ENCODE results near the gene SYT3.

SYT3 gene

DNA sequence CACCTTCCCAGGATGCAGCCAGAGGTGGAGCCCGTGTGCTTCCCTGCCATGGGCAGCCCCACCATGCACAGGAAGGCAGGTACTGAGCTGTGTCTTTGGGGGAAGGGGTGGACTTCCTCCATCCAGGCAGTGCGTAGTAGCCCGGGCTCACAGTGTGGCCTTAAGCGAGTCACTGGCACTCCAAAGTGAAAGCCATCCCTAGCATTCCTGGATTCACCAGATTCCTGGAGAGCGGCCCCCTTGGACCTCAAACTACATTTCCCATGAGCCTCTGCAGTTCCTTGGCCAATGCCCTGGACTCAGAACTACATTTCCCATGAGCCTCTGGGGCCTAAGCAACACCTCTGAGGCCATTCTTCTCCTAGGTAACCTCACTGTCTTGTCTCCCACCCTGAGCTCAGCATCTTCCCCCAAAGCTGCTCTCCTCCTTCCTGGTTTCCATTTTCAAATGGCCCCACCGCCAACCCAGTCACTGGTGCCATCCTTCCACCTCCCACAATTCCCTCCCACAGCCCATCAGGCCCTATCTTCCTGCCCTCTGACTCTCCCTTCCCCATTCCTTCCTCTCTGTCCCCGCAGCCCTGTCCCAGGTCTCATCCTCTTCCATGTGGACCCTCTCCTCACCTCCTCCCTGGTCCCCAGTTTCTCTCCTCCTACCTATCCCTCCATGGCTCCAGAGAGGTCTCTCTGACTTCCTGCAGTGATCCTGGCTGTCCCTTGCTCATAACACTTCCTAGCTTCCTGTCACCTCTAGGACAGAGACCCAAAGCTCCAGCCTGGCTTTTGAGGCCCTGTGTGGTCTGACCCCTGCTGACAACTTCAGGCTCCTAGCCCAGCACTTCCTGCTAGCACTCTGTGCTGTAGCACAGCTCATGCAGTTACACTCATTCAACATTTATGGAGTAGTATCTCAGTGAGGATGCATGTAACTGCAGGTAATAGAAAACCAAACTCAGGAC lies 10.0 kb upstream of the SYT3 start, which contains the start of gene C19orf81:
TSS of gene C19orf81 (plus strand) at position 13 of the 959 bp plus-strand sequence. CDS start at position 13, 0 bp downstream.
- 53 to 61% methylated on average over 7 of the region's 7 CpGs for WGBS, 2 experiments (ENCODE audit: insufficient coverage in 2 of 2)
- H3K36me3 ChIP-seq (ENCODE audit: control insufficient read depth, insufficient read depth, low read length), result no peaks in the 10 kb centered on the region
- H3K9me3 ChIP-seq (ENCODE audit: control insufficient read depth, low read length), result peaks cover 32% of the 10 kb centered on the region
- no peaks in the 10 kb centered on the region for H3K4me1 ChIP-seq (ENCODE audit: control insufficient read depth, insufficient read depth, low read length, poor library complexity, severe bottlenecking)
- H3K4me3 ChIP-seq (ENCODE audit: extremely low read depth, insufficient read depth, low read length, poor library complexity, severe bottlenecking), result no peak within 1 kb of the TSS
- no peak within 1 kb of the TSS for H3K27ac ChIP-seq (ENCODE audit: low read depth, low read length, severe bottlenecking)

DNA sequence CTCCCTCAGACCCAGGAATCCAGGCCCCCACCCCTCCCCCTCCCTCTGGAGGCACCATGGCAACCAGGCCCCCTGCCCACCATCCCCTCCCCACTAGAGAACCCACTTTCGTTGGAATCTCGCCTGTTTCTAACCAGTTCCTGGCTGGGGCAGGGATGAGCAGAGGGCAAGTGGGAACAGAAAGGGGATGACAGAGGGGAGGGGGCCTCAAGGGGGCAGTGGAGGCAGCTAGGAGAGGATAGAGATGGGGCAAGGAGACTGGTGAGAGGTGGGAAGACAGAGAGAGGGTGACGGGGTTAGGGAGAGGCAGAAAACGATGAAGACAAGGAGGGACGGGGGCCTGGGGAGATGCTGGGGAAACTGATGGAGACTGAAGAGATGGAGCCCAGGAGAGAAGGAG lies 9.0 kb upstream of the SYT3 start:
- Histone ChIP-seq H3K36me3 (ENCODE audit: control insufficient read depth, insufficient read depth, low read length) (no peaks in the 10 kb centered on the region), H3K9me3 (ENCODE audit: control insufficient read depth, low read length) (peaks cover 38% of the 10 kb centered on the region), H3K27ac (ENCODE audit: low read depth, low read length, severe bottlenecking) (no peak overlapping the region), H3K4me3 (ENCODE audit: extremely low read depth, insufficient read depth, low read length, poor library complexity, severe bottlenecking) (no peak overlapping the region), H3K4me1 (ENCODE audit: control insufficient read depth, insufficient read depth, low read length, poor library complexity, severe bottlenecking) (no peaks in the 10 kb centered on the region)
- 66 to 90% methylated on average over 3 to 5 of the region's 5 CpGs for WGBS, 2 experiments (ENCODE audit: insufficient coverage in 2 of 2)

DNA sequence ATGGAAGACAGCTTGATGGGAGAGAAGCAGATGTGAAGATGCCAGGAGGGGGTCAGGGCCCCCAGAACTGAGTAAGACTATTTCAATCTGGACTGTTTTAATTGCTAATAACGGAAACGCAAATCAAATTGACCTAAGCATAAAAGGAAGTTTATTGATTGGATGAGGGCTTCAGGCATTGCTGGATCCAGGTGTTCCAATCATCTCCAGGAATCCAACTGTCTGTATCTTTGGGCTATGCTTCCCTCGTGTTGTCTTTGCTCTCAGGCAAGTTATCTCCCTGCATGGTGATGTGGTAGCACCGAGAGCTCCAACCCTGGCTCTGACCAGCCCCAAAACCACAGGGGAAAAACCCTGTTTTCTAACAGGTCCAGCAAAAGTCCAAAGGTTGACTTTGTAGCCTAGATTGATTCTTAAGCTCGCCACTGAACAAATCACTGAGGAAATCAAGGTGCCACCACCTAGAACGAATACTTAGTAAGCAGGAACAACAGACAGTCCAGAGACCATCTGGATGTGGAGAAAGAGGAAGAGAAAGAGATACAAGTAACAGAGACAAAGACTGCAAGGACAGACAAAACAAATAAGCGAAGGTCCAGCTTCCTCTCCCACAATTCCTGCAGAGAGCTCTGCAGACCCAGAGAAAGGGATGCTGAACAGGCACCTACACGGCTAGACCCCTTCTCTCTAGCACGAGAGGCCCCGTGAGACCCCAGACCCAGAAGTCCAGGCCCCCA lies 8.4 kb upstream of the SYT3 start:
- 59 to 67% methylated on average over 3 to 7 of the region's 10 CpGs for WGBS, 2 experiments (ENCODE audit: insufficient coverage in 2 of 2)
- Histone ChIP-seq H3K4me3 (ENCODE audit: extremely low read depth, insufficient read depth, low read length, poor library complexity, severe bottlenecking) (no peak overlapping the region), H3K27ac (ENCODE audit: low read depth, low read length, severe bottlenecking) (no peak overlapping the region), H3K4me1 (ENCODE audit: control insufficient read depth, insufficient read depth, low read length, poor library complexity, severe bottlenecking) (no peaks in the 10 kb centered on the region), H3K36me3 (ENCODE audit: control insufficient read depth, insufficient read depth, low read length) (no peaks in the 10 kb centered on the region), H3K9me3 (ENCODE audit: control insufficient read depth, low read length) (peaks cover 38% of the 10 kb centered on the region)

DNA sequence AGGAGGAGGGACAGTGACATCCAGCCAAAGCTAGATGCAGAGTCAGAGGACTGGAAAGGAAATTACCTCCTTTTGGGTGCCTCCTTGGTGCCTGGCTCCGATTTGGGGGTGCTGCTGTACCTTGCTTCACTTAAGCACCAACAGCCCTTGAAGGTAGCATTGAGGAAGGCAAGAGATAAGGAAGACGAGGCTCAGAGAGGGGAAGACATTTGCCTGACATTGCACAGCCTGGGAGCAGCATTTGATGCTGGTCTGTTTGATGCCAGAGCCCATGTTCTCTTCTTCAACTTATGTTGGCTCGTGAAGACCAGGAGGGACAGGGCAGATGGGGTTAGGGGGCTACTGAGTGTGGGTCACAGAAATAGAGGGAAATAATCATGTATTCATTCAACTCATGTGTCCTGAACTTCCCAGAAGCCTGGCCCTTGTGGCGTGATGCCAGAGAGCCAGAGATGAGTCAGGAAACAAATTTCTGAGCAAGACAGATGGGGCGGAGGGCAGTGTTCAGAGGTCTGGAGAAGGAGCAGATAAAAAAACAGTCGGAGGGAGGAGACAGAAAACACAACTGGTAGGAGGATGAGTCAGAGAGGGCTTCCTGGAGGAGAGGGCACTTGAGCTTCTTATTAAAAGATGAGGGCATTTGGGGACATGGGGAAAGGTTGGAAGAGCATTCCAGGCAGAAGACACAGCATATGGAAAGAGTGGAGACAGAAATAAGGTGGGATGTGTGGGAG lies 6.6 kb upstream of the SYT3 start:
- no peaks in the 10 kb centered on the region for H3K4me1 ChIP-seq (ENCODE audit: control insufficient read depth, insufficient read depth, low read length, poor library complexity, severe bottlenecking)
- no peak overlapping the region for H3K4me3 ChIP-seq (ENCODE audit: extremely low read depth, insufficient read depth, low read length, poor library complexity, severe bottlenecking)
- WGBS, 2 experiments (ENCODE audit: insufficient coverage in 2 of 2), result 47 to 49% methylated on average over 5 to 6 of the region's 6 CpGs
- no peak overlapping the region for H3K27ac ChIP-seq (ENCODE audit: low read depth, low read length, severe bottlenecking)
- peaks cover 33% of the 10 kb centered on the region for H3K9me3 ChIP-seq (ENCODE audit: control insufficient read depth, low read length)
- no peaks in the 10 kb centered on the region for H3K36me3 ChIP-seq (ENCODE audit: control insufficient read depth, insufficient read depth, low read length)

DNA sequence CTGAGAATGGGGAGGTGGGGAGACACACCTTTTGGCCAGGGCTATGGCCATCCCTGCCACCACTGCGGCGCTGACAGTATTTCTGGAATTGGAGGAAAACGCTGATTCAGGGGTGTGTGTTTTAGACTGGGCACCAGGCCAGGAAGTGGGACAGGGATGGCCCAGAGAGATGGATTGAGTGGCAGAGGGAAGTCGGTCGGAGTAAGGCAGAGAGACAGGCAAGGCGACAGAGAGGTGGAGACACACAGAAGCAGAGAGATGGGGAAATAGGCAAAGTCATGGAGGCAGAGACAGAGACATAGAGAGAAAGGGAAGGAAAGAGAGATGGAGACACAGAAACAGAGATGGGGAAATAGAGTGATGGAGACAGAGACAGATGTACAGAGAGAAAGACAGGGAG lies 5.4 kb upstream of the SYT3 start:
- no peaks in the 10 kb centered on the region for H3K36me3 ChIP-seq (ENCODE audit: control insufficient read depth, insufficient read depth, low read length)
- H3K27ac ChIP-seq (ENCODE audit: low read depth, low read length, severe bottlenecking), result no peak overlapping the region
- 61 to 80% methylated on average over 6 of the region's 6 CpGs for WGBS, 2 experiments (ENCODE audit: insufficient coverage in 2 of 2)
- H3K4me1 ChIP-seq (ENCODE audit: control insufficient read depth, insufficient read depth, low read length, poor library complexity, severe bottlenecking), result no peaks in the 10 kb centered on the region
- H3K4me3 ChIP-seq (ENCODE audit: extremely low read depth, insufficient read depth, low read length, poor library complexity, severe bottlenecking), result no peak overlapping the region
- H3K9me3 ChIP-seq (ENCODE audit: control insufficient read depth, low read length), result peaks cover 30% of the 10 kb centered on the region

DNA sequence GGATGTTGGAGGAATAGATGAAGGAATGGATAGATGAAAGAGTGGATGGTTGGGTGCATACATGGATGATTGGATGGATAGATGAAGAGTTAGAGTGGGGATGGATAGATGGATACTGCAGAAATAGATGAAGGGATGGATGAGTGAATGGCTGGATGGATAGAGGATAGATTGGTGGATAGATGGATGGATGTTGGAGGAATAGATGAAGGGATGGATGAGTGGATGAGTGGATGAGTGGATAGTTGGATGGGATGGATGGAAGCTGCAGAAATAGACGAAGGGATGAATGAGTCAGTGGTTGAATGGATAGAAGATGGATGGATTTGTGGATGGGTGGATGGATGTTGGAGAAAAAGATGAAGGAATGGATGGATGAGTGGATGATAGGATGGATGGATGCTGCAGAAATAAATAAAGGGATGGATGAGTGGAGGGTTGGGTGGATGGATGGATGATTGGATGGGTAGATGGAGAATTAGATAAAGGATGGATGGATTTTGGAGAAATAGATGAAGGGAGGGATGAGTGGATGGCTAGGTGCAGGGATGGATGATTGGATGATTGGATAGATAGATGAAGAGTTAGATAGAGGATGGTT lies 4.7 kb upstream of the SYT3 start:
- H3K27ac ChIP-seq (ENCODE audit: low read depth, low read length, severe bottlenecking), result no peak overlapping the region
- no peaks in the 10 kb centered on the region for H3K4me1 ChIP-seq (ENCODE audit: control insufficient read depth, insufficient read depth, low read length, poor library complexity, severe bottlenecking)
- WGBS, 2 experiments (ENCODE audit: insufficient coverage in 2 of 2), result 28 to 47% methylated on average over 1 of the region's 1 CpG
- peaks cover 30% of the 10 kb centered on the region for H3K9me3 ChIP-seq (ENCODE audit: control insufficient read depth, low read length)
- H3K36me3 ChIP-seq (ENCODE audit: control insufficient read depth, insufficient read depth, low read length), result no peaks in the 10 kb centered on the region
- no peak overlapping the region for H3K4me3 ChIP-seq (ENCODE audit: extremely low read depth, insufficient read depth, low read length, poor library complexity, severe bottlenecking)

DNA sequence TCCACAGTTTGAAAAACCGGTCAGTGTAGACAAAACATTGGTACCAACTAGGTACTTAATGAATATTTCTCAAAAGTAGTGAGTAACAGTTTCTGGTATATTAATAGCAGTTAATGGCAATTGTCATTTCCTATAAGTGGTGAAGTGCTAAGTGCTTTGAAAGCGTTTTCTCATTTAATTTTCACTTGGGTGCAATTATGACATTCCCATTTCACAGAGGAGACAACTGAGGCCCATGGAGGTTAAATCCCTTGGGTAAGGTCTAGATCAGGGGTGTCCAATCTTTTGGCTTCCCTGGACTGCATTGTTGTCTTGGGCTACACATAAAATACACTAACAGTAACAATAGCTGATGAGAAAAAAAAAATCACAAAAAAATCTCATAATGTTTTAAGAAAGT lies 687 bp upstream of the SYT3 start:
- Histone ChIP-seq H3K9me3 (ENCODE audit: control insufficient read depth, low read length) (peaks cover 37% of the 10 kb centered on the region), H3K36me3 (ENCODE audit: control insufficient read depth, insufficient read depth, low read length) (no peaks in the 10 kb centered on the region), H3K27ac (ENCODE audit: low read depth, low read length, severe bottlenecking) (no peak overlapping the region), H3K4me1 (ENCODE audit: control insufficient read depth, insufficient read depth, low read length, poor library complexity, severe bottlenecking) (no peaks in the 10 kb centered on the region), H3K4me3 (ENCODE audit: extremely low read depth, insufficient read depth, low read length, poor library complexity, severe bottlenecking) (no peak overlapping the region)
- WGBS, 2 experiments (ENCODE audit: insufficient coverage in 2 of 2), result 72% methylated on average over 2 of the region's 2 CpGs; no CpG with 5 or more reads in 1 of the 2 experiments

DNA sequence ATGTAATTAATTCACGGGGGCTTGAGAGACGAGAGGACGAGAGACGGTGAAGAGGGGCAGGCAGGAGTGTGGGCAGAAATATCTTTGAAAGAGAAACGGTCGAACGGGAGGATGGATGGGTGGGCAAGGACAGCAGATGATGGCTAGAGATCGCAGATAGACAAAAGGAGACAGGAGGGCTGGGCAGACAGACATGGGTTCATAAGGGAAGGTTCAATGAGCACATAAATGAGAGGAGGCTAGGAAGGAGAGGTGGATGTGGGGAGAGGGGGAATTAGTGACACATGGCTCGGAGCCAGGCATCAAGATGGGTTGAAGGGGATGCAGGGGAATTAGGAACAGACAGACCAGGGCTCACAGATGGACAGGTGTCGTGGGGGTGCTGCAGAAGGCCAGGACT lies 1.1 kb downstream of the SYT3 start:
- 62 to 72% methylated on average over 10 of the region's 10 CpGs for WGBS, 2 experiments (ENCODE audit: insufficient coverage in 2 of 2)
- Histone ChIP-seq H3K27ac (ENCODE audit: low read depth, low read length, severe bottlenecking) (no peak overlapping the region), H3K9me3 (ENCODE audit: control insufficient read depth, low read length) (peaks cover 31% of the 10 kb centered on the region), H3K36me3 (ENCODE audit: control insufficient read depth, insufficient read depth, low read length) (no peaks in the 10 kb centered on the region), H3K4me3 (ENCODE audit: extremely low read depth, insufficient read depth, low read length, poor library complexity, severe bottlenecking) (no peak overlapping the region), H3K4me1 (ENCODE audit: control insufficient read depth, insufficient read depth, low read length, poor library complexity, severe bottlenecking) (no peaks in the 10 kb centered on the region)

DNA sequence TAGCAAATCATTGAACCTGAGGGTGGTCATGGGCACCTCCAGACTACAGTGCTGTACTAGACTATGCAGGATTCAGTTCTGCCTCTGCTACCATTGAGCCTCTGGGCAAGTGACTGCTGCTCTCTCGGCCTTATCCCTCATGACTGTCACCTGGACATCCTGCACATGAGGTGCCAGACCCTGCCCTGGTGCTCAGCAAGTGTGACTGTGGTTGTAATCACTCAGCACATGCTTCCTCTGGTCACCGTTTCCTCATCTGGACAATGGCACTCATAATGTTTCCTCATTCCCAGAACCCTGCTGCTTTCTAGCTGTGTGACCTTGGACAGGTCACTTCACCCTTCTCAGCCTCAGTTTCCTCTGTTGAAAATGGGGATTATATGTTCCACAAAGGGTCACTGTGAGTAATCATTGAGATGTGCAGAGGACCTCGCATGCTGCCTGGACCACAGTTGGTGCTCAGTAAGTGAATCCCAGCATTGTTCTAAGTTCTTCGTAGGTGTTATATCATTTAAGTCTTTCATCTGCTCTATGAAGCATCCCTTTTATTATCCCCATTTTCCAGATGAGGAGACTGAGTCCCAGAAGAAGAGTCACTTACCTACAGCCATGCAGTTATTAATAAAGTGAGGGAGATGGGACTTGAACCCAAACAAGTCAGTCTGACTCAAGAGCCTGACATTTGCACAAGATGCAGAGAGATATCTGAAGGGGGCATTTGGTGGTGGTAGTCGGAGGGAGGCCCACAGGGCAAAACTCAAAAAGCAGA lies 3.2 kb downstream of the SYT3 start:
- Histone ChIP-seq H3K4me1 (ENCODE audit: control insufficient read depth, insufficient read depth, low read length, poor library complexity, severe bottlenecking) (no peaks in the 10 kb centered on the region), H3K4me3 (ENCODE audit: extremely low read depth, insufficient read depth, low read length, poor library complexity, severe bottlenecking) (no peak overlapping the region), H3K27ac (ENCODE audit: low read depth, low read length, severe bottlenecking) (no peak overlapping the region), H3K36me3 (ENCODE audit: control insufficient read depth, insufficient read depth, low read length) (no peaks in the 10 kb centered on the region), H3K9me3 (ENCODE audit: control insufficient read depth, low read length) (peaks cover 31% of the 10 kb centered on the region)
- WGBS, 2 experiments (ENCODE audit: insufficient coverage in 2 of 2), result 69 to 79% methylated on average over 3 to 5 of the region's 5 CpGs
